ENCODE results near the gene AMIGO1.

AMIGO1 gene

GRCh38 chr1:109454497-109455133 lies 54.9 kb downstream of the AMIGO1 start:
- no peak for DNase-seq (ENCODE audit: insufficient read length, low spot score)

More at GRCh38 chr1:109454497-109455133, 54.9 kb downstream of the AMIGO1 start:
- TF ChIP-seq CTCF (IDR thresholded peaks at IDR 0.05; ENCODE audit: insufficient read depth, missing control alignments), result no peak
- no peak for FAIRE-seq
